ENCODE data around the gene SEMA3F. TPM values are rescaled to one million over a fixed set of nuclear protein-coding genes. Genes with fewer than 3 reads are reported as not detected.
A peak's percentile ranks its signal among the peaks of the same experiment; 100 is the strongest.

The SEMA3F gene
- total and polyA plus RNA-seq, 2 of the 4 experiments (the other 2 are of a cell fraction) = 7.3 to 23.3 TPM

- Histone ChIP-seq H3K23ac (ENCODE audit: low read depth, low read length) (no peak overlapping the region), H2AFZ (replicated peaks; ENCODE audit: low read length, poor library complexity) (peak overlapping the region; percentile 33), H3K9me1 (ENCODE audit: insufficient read depth, low read length) (no peaks in the 10 kb centered on the region), H4K8ac (ENCODE audit: low read depth in 2 of 2, low read length in 2 of 2) (no peak overlapping the region), H4K91ac (ENCODE audit: insufficient read depth, low read depth, low read length) (no peak overlapping the region), H2BK120ac (ENCODE audit: low read depth, low read length) (no peak overlapping the region), H2AK5ac (ENCODE audit: low read depth, low read length) (no peak overlapping the region), H3K9ac (ENCODE audit: low read depth, low read length) (no peak overlapping the region), H3K36me3 (ENCODE audit: control insufficient read depth, insufficient read depth, low read length) (peaks cover 2% of the 10 kb centered on the region; the same call in 1 of the 2 replicates), H3K18ac (ENCODE audit: low read depth, low read length) (no peak overlapping the region), H3K4me3 (ENCODE audit: insufficient read depth, low read depth, low read length) (no peak overlapping the region), H4K5ac (ENCODE audit: low read depth, low read length) (no peak overlapping the region), H3K56ac (ENCODE audit: extremely low read depth, insufficient read depth, low read length) (no peak overlapping the region), H3K9me3 (ENCODE audit: control insufficient read depth, insufficient read depth, low read length) (no peaks in the 10 kb centered on the region), H2BK5ac (ENCODE audit: low read depth, low read length, poor library complexity, severe bottlenecking) (no peak overlapping the region), H3K4ac (ENCODE audit: low read depth, low read length) (no peak overlapping the region), H3K79me1 (ENCODE audit: low read depth in 1 of 2, low read length in 2 of 2) (no peaks in the 10 kb centered on the region), H3K4me2 (ENCODE audit: low read depth, low read length) (no peak overlapping the region), H2BK15ac (ENCODE audit: low read depth, low read length) (no peak overlapping the region), H3K4me1 (ENCODE audit: control insufficient read depth, insufficient read depth, low read length) (no peaks in the 10 kb centered on the region), H3K27ac (ENCODE audit: insufficient read depth, low read length) (no peak overlapping the region), H2BK20ac (ENCODE audit: low read depth, low read length) (no peak overlapping the region), H2AK9ac (replicated peaks; ENCODE audit: low read depth, low read length, poor library complexity) (no peak overlapping the region), H4K20me1 (ENCODE audit: insufficient read depth, low read length) (peaks cover 4% of the 10 kb centered on the region; the same call in 1 of the 2 replicates), H3K27me3 (ENCODE audit: control insufficient read depth, insufficient read depth, low read length) (peaks cover 29% of the 10 kb centered on the region), H3K14ac (replicated peaks; ENCODE audit: low read depth, low read length) (no peak overlapping the region)
- no TSS peak for BruUV-seq (replicated peaks)
- ATAC-seq (ENCODE audit: low read depth) = no peak
- WGBS, 2 experiments (ENCODE audit: extremely low coverage in 2 of 2, insufficient read length in 1 of 2) = 52% methylated on average over 36 of the region's 36 CpGs; no CpG with 5 or more reads in 1 of the 2 experiments
- no peak for DNase-seq
- ChIA-PET POLR2A (ENCODE audit: unreplicated experiment) (no interaction called here), CTCF (no interaction called here)
- in situ Hi-C loops (cut with MboI; ENCODE audit: low sequenced_read_pairs) (loop anchor here (5.0 kb wide), 2 partner anchors 34 to 79 kb away; no protein-coding TSS in a partner anchor), intact Hi-C loops (cut with micrococcal nuclease) (no loop called here), dilution Hi-C loops (cut with HindIII; ENCODE audit: low sequenced_read_pairs, unreplicated experiment) (no loop called here)
- no peak for TF ChIP-seq MAZ (IDR thresholded peaks at IDR 0.05; ENCODE audit: borderline replicate concordance, low read depth, low read length)
- TF ChIP-seq RAD21 (IDR thresholded peaks at IDR 0.05; ENCODE audit: low read length) = no peak
- TF ChIP-seq MAFK (IDR thresholded peaks at IDR 0.05; ENCODE audit: low read depth, low read length) = no peak
- no peak for TF ChIP-seq MXI1 (IDR thresholded peaks at IDR 0.05; ENCODE audit: borderline replicate concordance, low read depth, low read length)
- TF ChIP-seq NFE2L2 (IDR thresholded peaks at IDR 0.05; ENCODE audit: low read depth, low read length) = no peak
- no peak for TF ChIP-seq USF2 (IDR thresholded peaks at IDR 0.05; ENCODE audit: low read depth, low read length)
- no peak for TF ChIP-seq RCOR1 (IDR thresholded peaks at IDR 0.05; ENCODE audit: insufficient replicate concordance, low read length)
- no peak for TF ChIP-seq SMC3 (IDR thresholded peaks at IDR 0.05; ENCODE audit: low read depth, low read length)
- no peak for TF ChIP-seq FOS (IDR thresholded peaks at IDR 0.05; ENCODE audit: low read depth, low read length)
- no peak for TF ChIP-seq CHD1 (IDR thresholded peaks at IDR 0.05; ENCODE audit: low read depth, low read length)
- TF ChIP-seq RFX5 (IDR thresholded peaks at IDR 0.05; ENCODE audit: low read depth, low read length) = no peak
- no peak for TF ChIP-seq CTCF (conservative IDR thresholded peaks at IDR 0.05; ENCODE audit: low read depth, low read length)
- no peak for TF ChIP-seq BHLHE40 (IDR thresholded peaks at IDR 0.05; ENCODE audit: low read depth, low read length)
- no peak for TF ChIP-seq CEBPB (IDR thresholded peaks at IDR 0.05; ENCODE audit: low read depth, low read length)
- TF ChIP-seq ELK1 (IDR thresholded peaks at IDR 0.05; ENCODE audit: borderline replicate concordance, low read depth, low read length) = no peak
- no peak for TF ChIP-seq POLR2A (IDR thresholded peaks at IDR 0.05; ENCODE audit: low read depth, low read length)
Measured at GRCh38 chr3:50193286-50193685, 38.2 kb downstream of the SEMA3F start.
